Loucy (cell line): ENCODE results near the gene KRTAP9-7.

ENCODE experiments used
- H2AFZ ChIP-seq: fragments of 200-600 bp; sonication (generic); 2 replicates; pipeline ENCODE4 v1.6.0; 2016; ENCODE audit warnings: antibody characterized with exemption, mild to moderate bottlenecking, low read length, moderate library complexity
- H3F3A ChIP-seq: fragments of 200-600 bp; 2 replicates; pipeline ENCODE4 v1.6.0; 2016; ENCODE audit warnings: antibody characterized with exemption, low read depth, mild to moderate bottlenecking
- H3K27me3 ChIP-seq: fragments of 200-600 bp; sonication (generic); 2 replicates; pipeline ENCODE4 v1.6.1; 2014; ENCODE audit warnings: low read length, mild to moderate bottlenecking; ENCODE audit not compliant: insufficient read depth, poor library complexity, severe bottlenecking
- H3K36me3 ChIP-seq: fragments of 200-600 bp; sonication (generic); 2 replicates; pipeline ENCODE4 v1.6.1; 2016; ENCODE audit warnings: low read length; ENCODE audit not compliant: insufficient read depth
- H3K4me1 ChIP-seq: fragments of 200-600 bp; sonication (generic); 2 replicates; pipeline ENCODE4 v1.5.1; 2014; ENCODE audit warnings: low read length, mild to moderate bottlenecking; ENCODE audit not compliant: insufficient read depth, poor library complexity, severe bottlenecking
- H3K4me2 ChIP-seq: fragments of 200-600 bp; sonication (generic); 2 replicates; pipeline ENCODE4 v1.6.0; 2014; ENCODE audit warnings: antibody characterized with exemption, low read length, low read depth, mild to moderate bottlenecking; ENCODE audit not compliant: poor library complexity, severe bottlenecking
- H3K4me3 ChIP-seq: fragments of 200-600 bp; sonication (generic); 2 replicates; pipeline ENCODE4 v1.5.1; 2014; ENCODE audit warnings: low read length, mild to moderate bottlenecking, mixed read lengths; ENCODE audit not compliant: poor library complexity, severe bottlenecking
- H3K79me2 ChIP-seq: fragments of 200-600 bp; sonication (generic); 2 replicates; pipeline ENCODE4 v1.6.1; 2014; ENCODE audit warnings: low read length; ENCODE audit not compliant: insufficient read depth
- H3K9ac ChIP-seq: fragments of 200-600 bp; sonication (generic); 2 replicates; pipeline ENCODE4 v1.6.0; 2014; ENCODE audit warnings: mild to moderate bottlenecking, low read depth, low read length, moderate library complexity; ENCODE audit not compliant: poor library complexity, severe bottlenecking
- H3K9me2 ChIP-seq: fragments of 200-600 bp; sonication (generic); replicated peaks from 2 replicates; pipeline ENCODE4 v1.6.1; 2016; ENCODE audit warnings: low read depth, low read length, mixed read lengths
- H3K9me3 ChIP-seq: fragments of 200-600 bp; sonication (generic); 2 replicates; pipeline ENCODE4 v1.6.1; 2014; ENCODE audit warnings: mild to moderate bottlenecking, antibody characterized with exemption, low read length, low read depth; ENCODE audit not compliant: insufficient read depth
- H4K20me1 ChIP-seq: fragments of 200-600 bp; sonication (generic); 2 replicates; pipeline ENCODE4 v1.6.0; 2014; ENCODE audit warnings: antibody characterized with exemption, low read length, mild to moderate bottlenecking; ENCODE audit not compliant: insufficient read depth, poor library complexity, severe bottlenecking
- CTCF ChIP-seq: fragments of 200-600 bp; sonication (generic); conservative IDR thresholded peaks from 2 replicates; pipeline ENCODE4 v1.5.1; 2014; ENCODE audit warnings: mild to moderate bottlenecking, antibody characterized with exemption, low read length
- EZH2phosphoT487 ChIP-seq: fragments of 200-600 bp; IDR thresholded peaks from 2 replicates; pipeline ENCODE4 v1.6.1; 2018; ENCODE audit warnings: antibody characterized with exemption, mild to moderate bottlenecking, moderate library complexity, borderline replicate concordance

The KRTAP9-7 gene

GRCh38 chr17:41278176-41278955, 2.9 kb downstream of the KRTAP9-7 start:
- H3K9me3 ChIP-seq = no peaks in the 10 kb centered on the region
- no peaks in the 10 kb centered on the region for H4K20me1 ChIP-seq
- no peak overlapping the region for H2AFZ ChIP-seq

GRCh38 chr17:41284043-41284442, 8.5 kb downstream of the KRTAP9-7 start:
- no peak overlapping the region for H3K9ac ChIP-seq
- H3F3A ChIP-seq = no peaks in the 10 kb centered on the region
- H3K4me2 ChIP-seq = peak overlapping the region; percentile 49
- H3K79me2 ChIP-seq = no peaks in the 10 kb centered on the region
- H3K4me3 ChIP-seq = no peak overlapping the region
- H3K9me3 ChIP-seq = no peaks in the 10 kb centered on the region
- TF ChIP-seq EZH2phosphoT487 = no peak
- no peak for TF ChIP-seq CTCF
- H3K36me3 ChIP-seq = no peaks in the 10 kb centered on the region
- no peaks in the 10 kb centered on the region for H3K9me2 ChIP-seq
- no peak overlapping the region for H2AFZ ChIP-seq
- H4K20me1 ChIP-seq = no peaks in the 10 kb centered on the region
- H3K27me3 ChIP-seq = no peaks in the 10 kb centered on the region
- H3K4me1 ChIP-seq = peaks cover 20% of the 10 kb centered on the region

More at GRCh38 chr17:41278176-41278955, 2.9 kb downstream of the KRTAP9-7 start:
- H3K4me1 ChIP-seq = peaks cover under 1% of the 10 kb centered on the region
- H3K9me2 ChIP-seq = no peaks in the 10 kb centered on the region
- H3K4me2 ChIP-seq = no peak overlapping the region
- no peak for TF ChIP-seq CTCF
- TF ChIP-seq EZH2phosphoT487 = no peak
- no peaks in the 10 kb centered on the region for H3F3A ChIP-seq
- H3K9ac ChIP-seq = no peak overlapping the region
- H3K27me3 ChIP-seq = no peaks in the 10 kb centered on the region
- H3K36me3 ChIP-seq = no peaks in the 10 kb centered on the region
- no peaks in the 10 kb centered on the region for H3K79me2 ChIP-seq
- H3K4me3 ChIP-seq = no peak overlapping the region

- Histone ChIP-seq H3K9me3 (no peaks in the 10 kb centered on the region), H3K4me1 (peaks cover 20% of the 10 kb centered on the region), H3K4me3 (no peak overlapping the region), H3K79me2 (no peaks in the 10 kb centered on the region), H4K20me1 (no peaks in the 10 kb centered on the region), H3K27me3 (no peaks in the 10 kb centered on the region), H3K9me2 (no peaks in the 10 kb centered on the region), H2AFZ (no peak overlapping the region), H3K4me2 (peak overlapping the region; percentile 49), H3F3A (no peaks in the 10 kb centered on the region), H3K36me3 (no peaks in the 10 kb centered on the region), H3K9ac (no peak overlapping the region)
- TF ChIP-seq CTCF (no peak), EZH2phosphoT487 (no peak)
Observed at GRCh38 chr17:41284546-41284945, 9.0 kb downstream of the KRTAP9-7 start.
